MM.1S (cell line): ENCODE results near the gene ARHGEF10L.

Source experiments
- DNase-seq: peaks from one replicate; pipeline ENCODE4 v3.0.0-alpha.2; 2015
- H2AFZ ChIP-seq: fragments of 300-600 bp; sonication (generic); 2 replicates; pipeline ENCODE4 v1.6.0; 2016; ENCODE audit warnings: antibody characterized with exemption, low read length
- H3F3A ChIP-seq: fragments of 300-600 bp; sonication (generic); 2 replicates; pipeline ENCODE4 v1.6.1; 2016; ENCODE audit warnings: mild to moderate bottlenecking, antibody characterized with exemption, low read length, moderate library complexity, mixed read lengths; ENCODE audit not compliant: insufficient read depth
- H3K27ac ChIP-seq: fragments of 300-600 bp; sonication (generic); 2 replicates; pipeline ENCODE4 v1.5.1; 2016; ENCODE audit warnings: mild to moderate bottlenecking, low read length
- H3K27me3 ChIP-seq: fragments of 300-600 bp; sonication (generic); replicated peaks from 2 replicates; pipeline ENCODE4 v1.6.0; 2016; ENCODE audit warnings: low read length; ENCODE audit not compliant: insufficient read depth
- H3K36me3 ChIP-seq: fragments of 300-600 bp; sonication (generic); replicated peaks from 2 replicates; pipeline ENCODE4 v1.6.1; 2016; ENCODE audit warnings: mild to moderate bottlenecking, low read length, mixed read lengths; ENCODE audit not compliant: insufficient read depth
- H3K4me1 ChIP-seq: fragments of 300-600 bp; sonication (generic); 2 replicates; pipeline ENCODE4 v1.6.1; 2016; ENCODE audit warnings: low read length, mixed read lengths
- H3K4me2 ChIP-seq: fragments of 300-600 bp; sonication (generic); 2 replicates; pipeline ENCODE4 v1.6.0; 2016; ENCODE audit warnings: low read depth, low read length
- H3K4me3 ChIP-seq: fragments of 300-600 bp; sonication (generic); 2 replicates; pipeline ENCODE4 v1.5.1; 2016; ENCODE audit warnings: low read length, mixed read lengths
- H3K79me2 ChIP-seq: fragments of 300-600 bp; sonication (generic); 2 replicates; pipeline ENCODE4 v1.6.1; 2016; ENCODE audit warnings: mixed run types, low read length, mixed read lengths
- H3K9ac ChIP-seq: fragments of 300-600 bp; sonication (generic); 2 replicates; pipeline ENCODE4 v1.6.1; 2016; ENCODE audit warnings: low read length, mixed read lengths
- H3K9me2 ChIP-seq: fragments of 300-600 bp; sonication (generic); replicated peaks from 2 replicates; pipeline ENCODE4 v1.6.1; 2016; ENCODE audit warnings: mild to moderate bottlenecking, low read length, mixed read lengths; ENCODE audit not compliant: insufficient read depth
- H3K9me3 ChIP-seq: fragments of 300-600 bp; sonication (generic); replicated peaks from 2 replicates; pipeline ENCODE4 v1.6.1; 2016; ENCODE audit warnings: mild to moderate bottlenecking, low read length, mixed read lengths; ENCODE audit not compliant: insufficient read depth
- H4K20me1 ChIP-seq: fragments of 300-600 bp; sonication (generic); 2 replicates; pipeline ENCODE4 v1.6.1; 2016; ENCODE audit warnings: mild to moderate bottlenecking, low read length, moderate library complexity, mixed read lengths; ENCODE audit not compliant: insufficient read depth
- EZH2 ChIP-seq: fragments of 300-600 bp; sonication (generic); optimal IDR thresholded peaks from 2 replicates; pipeline ENCODE3; 2017; ENCODE audit warnings: low read depth, mild to moderate bottlenecking, antibody characterized with exemption, low read length, mixed read lengths
- EZH2phosphoT487 ChIP-seq: fragments of 300-600 bp; sonication (generic); IDR thresholded peaks from 2 replicates; pipeline ENCODE4 v1.6.1; 2018; ENCODE audit warnings: antibody characterized with exemption, low read length
- TF ChIP-seq, protein P1 (sequence below): fragments of 300-600 bp; sonication (generic); IDR thresholded peaks from 2 replicates; pipeline ENCODE4 v1.5.1; 2016; ENCODE audit warnings: antibody characterized with exemption, low read length, mixed read lengths

The ARHGEF10L gene

GRCh38 chr1:17566417-17566816 lies 26.9 kb downstream of the ARHGEF10L start:
- Histone ChIP-seq H3K79me2 (no peaks in the 10 kb centered on the region), H3K27ac (no peak overlapping the region), H3F3A (no peaks in the 10 kb centered on the region), H3K9me3 (no peaks in the 10 kb centered on the region), H3K9me2 (no peaks in the 10 kb centered on the region), H3K4me1 (no peaks in the 10 kb centered on the region), H3K4me3 (no peak overlapping the region), H3K27me3 (peaks cover 90% of the 10 kb centered on the region), H3K36me3 (no peaks in the 10 kb centered on the region), H2AFZ (no peak overlapping the region), H4K20me1 (no peaks in the 10 kb centered on the region), H3K4me2 (no peak overlapping the region), H3K9ac (no peak overlapping the region)
- DNase-seq, result no peak
- TF ChIP-seq, protein P1, sequence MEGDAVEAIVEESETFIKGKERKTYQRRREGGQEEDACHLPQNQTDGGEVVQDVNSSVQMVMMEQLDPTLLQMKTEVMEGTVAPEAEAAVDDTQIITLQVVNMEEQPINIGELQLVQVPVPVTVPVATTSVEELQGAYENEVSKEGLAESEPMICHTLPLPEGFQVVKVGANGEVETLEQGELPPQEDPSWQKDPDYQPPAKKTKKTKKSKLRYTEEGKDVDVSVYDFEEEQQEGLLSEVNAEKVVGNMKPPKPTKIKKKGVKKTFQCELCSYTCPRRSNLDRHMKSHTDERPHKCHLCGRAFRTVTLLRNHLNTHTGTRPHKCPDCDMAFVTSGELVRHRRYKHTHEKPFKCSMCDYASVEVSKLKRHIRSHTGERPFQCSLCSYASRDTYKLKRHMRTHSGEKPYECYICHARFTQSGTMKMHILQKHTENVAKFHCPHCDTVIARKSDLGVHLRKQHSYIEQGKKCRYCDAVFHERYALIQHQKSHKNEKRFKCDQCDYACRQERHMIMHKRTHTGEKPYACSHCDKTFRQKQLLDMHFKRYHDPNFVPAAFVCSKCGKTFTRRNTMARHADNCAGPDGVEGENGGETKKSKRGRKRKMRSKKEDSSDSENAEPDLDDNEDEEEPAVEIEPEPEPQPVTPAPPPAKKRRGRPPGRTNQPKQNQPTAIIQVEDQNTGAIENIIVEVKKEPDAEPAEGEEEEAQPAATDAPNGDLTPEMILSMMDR, result no peak
- no peak for TF ChIP-seq EZH2
- no peak for TF ChIP-seq EZH2phosphoT487

- no peaks in the 10 kb centered on the region for H3K4me1 ChIP-seq
- H3K79me2 ChIP-seq, result no peaks in the 10 kb centered on the region
- no peak overlapping the region for H3K4me2 ChIP-seq
- peaks cover 88% of the 10 kb centered on the region for H3K27me3 ChIP-seq
- H3K9me3 ChIP-seq, result no peaks in the 10 kb centered on the region
- H3K9me2 ChIP-seq, result no peaks in the 10 kb centered on the region
- H3K36me3 ChIP-seq, result no peaks in the 10 kb centered on the region
- TF ChIP-seq, protein P1, result no peak
- no peak for TF ChIP-seq EZH2
- no peak for TF ChIP-seq EZH2phosphoT487
- no peak overlapping the region for H3K27ac ChIP-seq
- no peak overlapping the region for H2AFZ ChIP-seq
- no peaks in the 10 kb centered on the region for H3F3A ChIP-seq
- no peaks in the 10 kb centered on the region for H4K20me1 ChIP-seq
- no peak overlapping the region for H3K9ac ChIP-seq
- DNase-seq, result no peak
- H3K4me3 ChIP-seq, result no peak overlapping the region
Measured at GRCh38 chr1:17566892-17567291, 27.4 kb downstream of the ARHGEF10L start.

- no peak overlapping the region for H3K4me3 ChIP-seq
- no peak overlapping the region for H3K27ac ChIP-seq
- H3K79me2 ChIP-seq, result no peaks in the 10 kb centered on the region
- H3K27me3 ChIP-seq, result peaks cover 88% of the 10 kb centered on the region
- H3K9ac ChIP-seq, result no peak overlapping the region
- H3K4me2 ChIP-seq, result no peak overlapping the region
- H3K9me3 ChIP-seq, result no peaks in the 10 kb centered on the region
- H2AFZ ChIP-seq, result no peak overlapping the region
- H3K36me3 ChIP-seq, result no peaks in the 10 kb centered on the region
- no peaks in the 10 kb centered on the region for H3F3A ChIP-seq
- TF ChIP-seq, protein P1, result no peak
- no peak for TF ChIP-seq EZH2
- no peak for TF ChIP-seq EZH2phosphoT487
- H3K9me2 ChIP-seq, result no peaks in the 10 kb centered on the region
- no peak for DNase-seq
- H3K4me1 ChIP-seq, result no peaks in the 10 kb centered on the region
- no peaks in the 10 kb centered on the region for H4K20me1 ChIP-seq
Measured at GRCh38 chr1:17567582-17567981, 28.1 kb downstream of the ARHGEF10L start.
